Gastroesophageal sphincter (tissue), 3 donors: ENCODE measurements around the gene ADGRG6.

ENCODE experiments used
- CTCF ChIP-seq, 4 experiments: fragments of 200-600 bp in 2 of 4; fragments of 450-650 bp in 2 of 4; sonication (generic) in 1 of 4; IDR thresholded peaks; one replicate each; pipeline ENCODE4 v1.5.1; 2017 to 2019; ENCODE audit warnings: antibody characterized with exemption in 4 of 4, mild to moderate bottlenecking in 2 of 4, moderate library complexity in 2 of 4
- EP300 ChIP-seq: sonication (generic); formaldehyde crosslinking; IDR thresholded peaks from one replicate; pipeline ENCODE4 v1.6.1; 2017; ENCODE audit warnings: antibody characterized with exemption, mild to moderate bottlenecking
- POLR2A ChIP-seq, 2 donors: fragments of 450-650 bp; IDR thresholded peaks; one replicate each; pipeline ENCODE4 v1.6.1; 2017; ENCODE audit warnings: antibody characterized with exemption in 2 of 2, mild to moderate bottlenecking in 2 of 2, moderate library complexity in 1 of 2
- POLR2AphosphoS5 ChIP-seq: sonication (generic); formaldehyde crosslinking; IDR thresholded peaks from one replicate; pipeline ENCODE4 v1.6.1; 2017; ENCODE audit warnings: antibody characterized with exemption

- no peak for TF ChIP-seq CTCF (IDR thresholded peaks at IDR 0.05)
- TF ChIP-seq POLR2A (IDR thresholded peaks at IDR 0.05) = no peak
- TF ChIP-seq POLR2AphosphoS5 = no peak
- TF ChIP-seq EP300 = no peak
Observed at GRCh38 chr6:142438898-142439297, 137.1 kb downstream of the ADGRG6 start.
